ENCODE measurements around the gene SCN4A. TPM values are rescaled to one million over a fixed set of nuclear protein-coding genes. Genes with fewer than 3 reads are reported as not detected.
A peak's percentile ranks its signal among the peaks of the same experiment; 100 is the strongest.

The SCN4A gene
- total RNA-seq, 2 experiments from 2014 or later: 0.04 to 0.17 TPM

DNA sequence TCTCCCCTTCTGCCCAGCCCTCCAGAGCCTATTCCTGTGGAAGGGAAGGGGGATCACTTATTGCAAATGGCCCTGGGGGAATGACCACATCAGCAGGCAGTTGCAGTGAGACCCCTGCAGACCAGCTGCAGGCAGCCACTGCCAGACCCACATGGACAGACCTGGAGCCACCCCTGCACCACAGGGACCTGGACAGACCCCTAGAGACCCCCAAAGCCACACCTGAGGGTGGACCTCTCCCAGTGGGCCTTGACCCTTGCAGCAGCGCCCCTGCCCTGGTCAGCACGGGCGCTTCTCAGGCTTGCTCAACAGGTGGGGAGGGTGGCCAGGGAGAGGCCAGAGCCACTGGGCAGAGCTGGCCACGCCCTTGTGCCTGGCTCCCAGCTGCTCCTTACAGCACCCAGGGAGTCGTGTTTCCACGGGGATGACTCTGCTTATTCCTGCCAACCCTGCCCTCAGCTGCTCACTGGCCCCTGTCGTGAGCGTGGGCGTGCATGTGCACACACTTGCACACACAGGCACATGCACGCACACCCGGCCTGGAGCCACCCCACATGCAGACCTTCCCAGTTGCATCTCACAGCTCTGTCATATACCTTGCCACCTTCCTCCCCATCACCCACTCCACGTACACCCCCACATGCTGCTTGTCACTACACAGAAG is 1.3 kb upstream of the SCN4A start:
- H3K27ac Mint-ChIP-seq: no peak overlapping the region
- H3K4me1 Mint-ChIP-seq: peaks cover 12% of the 10 kb centered on the region
- ChIA-PET CTCF (interaction anchor here (0.6 to 2.1 kb wide), 8 partner anchors 9 to 728 kb away, joined by 3 to 5 read pairs (median 4); no protein-coding TSS in a partner anchor), POLR2A (no interaction called here)
- no peaks in the 10 kb centered on the region for H3K9me3 Mint-ChIP-seq
- H3K36me3 Mint-ChIP-seq (ENCODE audit: low read depth): no peaks in the 10 kb centered on the region
- no peak overlapping the region for H3K4me3 Mint-ChIP-seq
- no peak for DNase-seq
- peaks cover 4% of the 10 kb centered on the region for H3K27me3 Mint-ChIP-seq

DNA sequence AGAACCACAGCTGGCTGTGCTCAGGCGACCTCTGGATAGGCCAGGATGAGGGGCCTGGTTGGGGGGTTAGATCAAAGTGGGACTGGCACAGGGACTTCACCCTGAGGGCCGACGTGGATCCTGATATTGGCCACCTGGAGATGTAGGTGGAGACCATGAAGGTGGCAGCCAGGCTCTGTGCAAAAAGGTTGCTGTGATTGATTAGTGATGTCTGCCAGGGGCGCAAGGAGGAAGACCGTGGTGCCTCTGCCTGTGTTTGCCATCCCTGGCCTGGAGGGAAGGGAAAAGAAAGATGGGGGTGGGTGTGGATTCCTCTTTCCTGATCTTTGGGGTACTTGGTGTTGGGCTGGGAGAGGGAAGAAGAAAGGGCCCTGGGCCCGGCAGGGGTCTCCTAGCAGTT is 529 bp upstream of the SCN4A start:
- H3K4me3 Mint-ChIP-seq: no peak overlapping the region
- CTCF ChIA-PET: interaction anchor here (0.7 to 1.8 kb wide), 3 partner anchors 8 to 107 kb away, joined by 3 to 4 read pairs (median 4); no protein-coding TSS in a partner anchor
- no peaks in the 10 kb centered on the region for H3K9me3 Mint-ChIP-seq
- H3K27ac Mint-ChIP-seq: no peak overlapping the region
- no peak for DNase-seq
- peaks cover 12% of the 10 kb centered on the region for H3K4me1 Mint-ChIP-seq
- no peaks in the 10 kb centered on the region for H3K36me3 Mint-ChIP-seq (ENCODE audit: low read depth)
- POLR2A ChIA-PET: no interaction called here
- H3K27me3 Mint-ChIP-seq: peaks cover 4% of the 10 kb centered on the region

- ChIA-PET POLR2A (no interaction called here), CTCF (interaction anchor here (1.1 to 3.4 kb wide), 6 partner anchors 10 to 23 kb away, joined by 3 to 12 read pairs (median 4); no protein-coding TSS in a partner anchor)
- Mint-ChIP-seq H3K9me3 (no peaks in the 10 kb centered on the region), H3K4me1 (peaks cover 12% of the 10 kb centered on the region), H3K27me3 (no peaks in the 10 kb centered on the region), H3K27ac (no peak overlapping the region), H3K36me3 (ENCODE audit: low read depth) (no peaks in the 10 kb centered on the region), H3K4me3 (no peak overlapping the region)
- no peak for DNase-seq
Measured at GRCh38 chr17:63969278-63969677, 3.4 kb downstream of the SCN4A start.

- no peaks in the 10 kb centered on the region for H3K9me3 Mint-ChIP-seq
- H3K4me1 Mint-ChIP-seq: peaks cover 12% of the 10 kb centered on the region
- no peaks in the 10 kb centered on the region for H3K36me3 Mint-ChIP-seq (ENCODE audit: low read depth)
- no peak overlapping the region for H3K4me3 Mint-ChIP-seq
- POLR2A ChIA-PET: no interaction called here
- no peak for DNase-seq
- CTCF ChIA-PET: interaction anchor here (0.8 to 3.4 kb wide), 4 partner anchors 18 to 87 kb away, joined by 3 to 12 read pairs (median 3); partner anchors contain the start of gene GH2
- H3K27me3 Mint-ChIP-seq: peaks cover 1% of the 10 kb centered on the region
- H3K27ac Mint-ChIP-seq: no peak overlapping the region
Measured at GRCh38 chr17:63967953-63968352, 4.8 kb downstream of the SCN4A start.

- H3K4me1 Mint-ChIP-seq: peaks cover 13% of the 10 kb centered on the region
- H3K4me3 Mint-ChIP-seq: no peak overlapping the region
- peak; percentile 48 for DNase-seq
- CTCF ChIA-PET: interaction anchor here (0.6 to 3.1 kb wide), 8 partner anchors 10 to 387 kb away, joined by 3 to 19 read pairs (median 4); partner anchors contain the start of gene GH2
- H3K9me3 Mint-ChIP-seq: no peaks in the 10 kb centered on the region
- POLR2A ChIA-PET: no interaction called here
- H3K36me3 Mint-ChIP-seq (ENCODE audit: low read depth): no peaks in the 10 kb centered on the region
- peak overlapping the region; percentile 9 for H3K27ac Mint-ChIP-seq
- H3K27me3 Mint-ChIP-seq: peaks cover 2% of the 10 kb centered on the region
Measured at GRCh38 chr17:63966646-63967264, 6.0 kb downstream of the SCN4A start.

GRCh38 chr17:63963123-63963522 is 9.6 kb downstream of the SCN4A start:
- H3K27ac Mint-ChIP-seq: no peak overlapping the region
- H3K36me3 Mint-ChIP-seq (ENCODE audit: low read depth): no peaks in the 10 kb centered on the region
- H3K4me1 Mint-ChIP-seq: peaks cover 16% of the 10 kb centered on the region
- CTCF ChIA-PET: interaction anchor here (1.1 to 1.2 kb wide), 2 partner anchors 12 to 43 kb away, joined by 3 to 4 read pairs; no protein-coding TSS in a partner anchor
- no peaks in the 10 kb centered on the region for H3K9me3 Mint-ChIP-seq
- no peak for DNase-seq
- POLR2A ChIA-PET: no interaction called here
- H3K27me3 Mint-ChIP-seq: peaks cover 2% of the 10 kb centered on the region
- H3K4me3 Mint-ChIP-seq: no peak overlapping the region

DNA sequence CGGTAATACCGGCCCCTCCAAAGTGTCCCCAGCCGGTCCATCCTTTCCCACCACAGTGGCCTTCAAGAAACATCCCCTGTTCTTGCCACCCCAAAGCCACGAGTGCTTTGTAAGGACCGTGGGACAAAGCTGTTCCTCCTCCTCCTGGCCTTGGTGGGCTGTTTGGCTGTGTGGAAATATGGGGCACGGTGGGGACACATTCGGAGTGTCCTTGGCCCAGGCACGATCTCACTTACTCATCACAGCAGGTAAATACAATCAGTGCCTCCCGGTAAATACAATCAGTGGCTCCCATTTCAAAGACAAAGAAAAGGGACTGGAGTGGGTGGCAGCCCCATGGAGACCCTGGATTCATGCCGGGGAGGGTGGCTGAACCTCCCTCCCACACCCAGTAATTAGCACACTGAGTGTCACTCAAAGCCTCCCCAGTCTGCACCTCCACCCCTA is 10.4 kb downstream of the SCN4A start:
- peaks cover 2% of the 10 kb centered on the region for H3K27me3 Mint-ChIP-seq
- H3K9me3 Mint-ChIP-seq: no peaks in the 10 kb centered on the region
- CTCF ChIA-PET: interaction anchor here (1.1 to 2.1 kb wide), 5 partner anchors 16 to 67 kb away, joined by 3 to 8 read pairs (median 6); no protein-coding TSS in a partner anchor
- H3K4me1 Mint-ChIP-seq: peaks cover 15% of the 10 kb centered on the region
- no peak overlapping the region for H3K4me3 Mint-ChIP-seq
- POLR2A ChIA-PET: no interaction called here
- H3K36me3 Mint-ChIP-seq (ENCODE audit: low read depth): no peaks in the 10 kb centered on the region
- H3K27ac Mint-ChIP-seq: peak overlapping the region; percentile 17
- no peak for DNase-seq

GRCh38 chr17:63961355-63962212 is 11.1 kb downstream of the SCN4A start:
- peak; percentile 31 for DNase-seq
- Mint-ChIP-seq H3K27ac (no peak overlapping the region), H3K4me1 (peaks cover 9% of the 10 kb centered on the region), H3K27me3 (peaks cover 2% of the 10 kb centered on the region), H3K36me3 (ENCODE audit: low read depth) (no peaks in the 10 kb centered on the region), H3K9me3 (no peaks in the 10 kb centered on the region), H3K4me3 (no peak overlapping the region)
- ChIA-PET POLR2A (interaction anchor here (0.5 kb wide), 1 partner anchor 14 kb away, joined by 3 read pairs; no protein-coding TSS in a partner anchor), CTCF (interaction anchor here (0.6 to 2.1 kb wide), 8 partner anchors 9 to 67 kb away, joined by 3 to 8 read pairs (median 4); no protein-coding TSS in a partner anchor)

DNA sequence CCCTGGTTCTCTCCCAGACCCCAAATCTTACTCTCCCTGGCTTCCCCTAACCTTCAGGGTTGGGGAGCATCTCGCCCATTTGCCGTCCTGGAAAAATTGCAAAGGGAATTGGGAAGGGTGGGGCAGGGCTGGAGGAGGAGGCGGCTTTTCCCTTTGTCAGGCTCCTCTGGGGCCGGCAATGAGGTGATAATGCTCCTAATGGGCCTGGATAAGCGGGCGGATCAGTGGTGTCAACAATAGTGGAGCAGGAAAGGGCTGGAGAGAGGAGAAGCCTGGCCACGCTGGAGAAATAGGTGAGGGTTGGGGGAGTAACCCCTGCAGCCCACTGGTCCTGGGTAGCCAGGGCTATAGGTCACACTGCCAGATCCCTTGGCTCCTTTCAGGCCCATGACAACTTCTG is 12.3 kb downstream of the SCN4A start:
- H3K27me3 Mint-ChIP-seq: peaks cover 2% of the 10 kb centered on the region
- no peak overlapping the region for H3K4me3 Mint-ChIP-seq

DNA sequence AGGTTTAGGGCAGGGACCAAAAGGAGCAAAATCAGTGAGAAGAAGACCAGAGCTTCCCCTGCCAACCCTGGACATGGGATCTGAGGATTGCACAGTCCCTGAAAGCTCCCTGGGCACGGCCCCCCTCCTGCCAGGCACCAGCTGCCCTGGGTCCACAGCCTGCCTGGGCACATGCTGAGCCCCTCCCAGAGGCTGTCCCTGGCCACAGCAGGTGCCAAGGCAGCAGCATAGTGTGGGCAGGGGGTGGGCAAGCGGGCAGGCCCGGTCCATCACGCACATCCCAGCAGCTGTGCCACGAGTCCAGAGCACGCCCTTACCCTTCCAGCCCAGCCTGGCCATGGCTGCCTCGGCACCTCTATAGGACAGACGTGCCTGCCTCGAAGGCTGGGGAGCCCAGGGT is 12.7 kb downstream of the SCN4A start:
- Mint-ChIP-seq H3K9me3 (no peaks in the 10 kb centered on the region), H3K36me3 (ENCODE audit: low read depth) (no peaks in the 10 kb centered on the region), H3K27ac (no peak overlapping the region), H3K27me3 (peaks cover 2% of the 10 kb centered on the region), H3K4me3 (no peak overlapping the region), H3K4me1 (peaks cover 7% of the 10 kb centered on the region)
- POLR2A ChIA-PET: no interaction called here
- CTCF ChIA-PET: interaction anchor here (1.1 to 1.3 kb wide), 2 partner anchors 13 to 35 kb away, joined by 3 to 4 read pairs; no protein-coding TSS in a partner anchor
- no peak for DNase-seq

More for the DNA sequence above, 12.3 kb downstream of the SCN4A start:
- ChIA-PET CTCF (interaction anchor here (1.9 kb wide), 1 partner anchor 41 kb away, joined by 7 read pairs; no protein-coding TSS in a partner anchor), POLR2A (no interaction called here)
- peaks cover 7% of the 10 kb centered on the region for H3K4me1 Mint-ChIP-seq
- H3K36me3 Mint-ChIP-seq (ENCODE audit: low read depth): no peaks in the 10 kb centered on the region
- H3K27ac Mint-ChIP-seq: no peak overlapping the region
- DNase-seq: no peak
- no peaks in the 10 kb centered on the region for H3K9me3 Mint-ChIP-seq

- CTCF ChIA-PET: interaction anchor here (1.0 to 2.9 kb wide), 4 partner anchors 8 to 69 kb away, joined by 3 to 13 read pairs (median 6); no protein-coding TSS in a partner anchor
- Mint-ChIP-seq H3K27me3 (no peaks in the 10 kb centered on the region), H3K4me1 (peaks cover 27% of the 10 kb centered on the region), H3K27ac (peak overlapping the region; percentile 38), H3K36me3 (ENCODE audit: low read depth) (no peaks in the 10 kb centered on the region), H3K4me3 (no peak overlapping the region), H3K9me3 (no peaks in the 10 kb centered on the region)
- no peak for DNase-seq
- POLR2A ChIA-PET: no interaction called here
Measured at GRCh38 chr17:63956296-63956920, 16.3 kb downstream of the SCN4A start.

- ChIA-PET POLR2A (no interaction called here), CTCF (interaction anchor here (1.0 to 2.9 kb wide), 5 partner anchors 9 to 69 kb away, joined by 3 to 13 read pairs (median 4); partner anchors contain the start of gene GH1)
- H3K4me3 Mint-ChIP-seq: no peak overlapping the region
- H3K9me3 Mint-ChIP-seq: no peaks in the 10 kb centered on the region
- no peaks in the 10 kb centered on the region for H3K36me3 Mint-ChIP-seq (ENCODE audit: low read depth)
- H3K4me1 Mint-ChIP-seq: peaks cover 26% of the 10 kb centered on the region
- H3K27me3 Mint-ChIP-seq: no peaks in the 10 kb centered on the region
- no peak for DNase-seq
- no peak overlapping the region for H3K27ac Mint-ChIP-seq
Measured at GRCh38 chr17:63955791-63956190, 16.9 kb downstream of the SCN4A start.
